ENCODE results near the gene PDGFRA. TPM values are rescaled to one million over a fixed set of nuclear protein-coding genes. Genes with fewer than 3 reads are reported as not detected.

The PDGFRA gene
- total RNA-seq: 0.28 and 0.54 TPM in 2 replicates

DNA sequence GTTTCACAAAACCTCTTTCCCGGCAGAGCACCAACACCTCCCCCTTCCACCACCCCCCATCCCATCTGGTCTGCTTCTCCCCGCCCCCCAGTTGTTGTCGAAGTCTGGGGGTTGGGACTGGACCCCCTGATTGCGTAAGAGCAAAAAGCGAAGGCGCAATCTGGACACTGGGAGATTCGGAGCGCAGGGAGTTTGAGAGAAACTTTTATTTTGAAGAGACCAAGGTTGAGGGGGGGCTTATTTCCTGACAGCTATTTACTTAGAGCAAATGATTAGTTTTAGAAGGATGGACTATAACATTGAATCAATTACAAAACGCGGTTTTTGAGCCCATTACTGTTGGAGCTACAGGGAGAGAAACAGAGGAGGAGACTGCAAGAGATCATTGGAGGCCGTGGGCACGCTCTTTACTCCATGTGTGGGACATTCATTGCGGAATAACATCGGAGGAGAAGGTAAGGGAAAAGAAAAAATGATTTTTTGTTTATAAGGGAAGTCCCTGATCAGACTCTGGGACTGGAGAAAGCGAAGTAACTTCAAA lies at the start of gene PDGFRA:
Gene PDGFRA (plus strand): TSS at position 333 of the 541 bp plus-strand sequence. CDS start 29,476 bp downstream, outside the sequence.
- H3K4me1 Mint-ChIP-seq: peaks cover 27% of the 10 kb centered on the region
- peaks cover 82% of the 10 kb centered on the region for H3K27me3 Mint-ChIP-seq
- intact Hi-C loops (cut with micrococcal nuclease): no loop called here
- peak within 1 kb of the TSS; percentile 84 for H3K27ac Mint-ChIP-seq
- peaks cover 5% of the 10 kb centered on the region for H3K36me3 Mint-ChIP-seq (ENCODE audit: low read depth)
- H3K9me3 Mint-ChIP-seq: no peaks in the 10 kb centered on the region
- DNase-seq: no peak
- H3K4me3 Mint-ChIP-seq: peak within 1 kb of the TSS; percentile 45

DNA sequence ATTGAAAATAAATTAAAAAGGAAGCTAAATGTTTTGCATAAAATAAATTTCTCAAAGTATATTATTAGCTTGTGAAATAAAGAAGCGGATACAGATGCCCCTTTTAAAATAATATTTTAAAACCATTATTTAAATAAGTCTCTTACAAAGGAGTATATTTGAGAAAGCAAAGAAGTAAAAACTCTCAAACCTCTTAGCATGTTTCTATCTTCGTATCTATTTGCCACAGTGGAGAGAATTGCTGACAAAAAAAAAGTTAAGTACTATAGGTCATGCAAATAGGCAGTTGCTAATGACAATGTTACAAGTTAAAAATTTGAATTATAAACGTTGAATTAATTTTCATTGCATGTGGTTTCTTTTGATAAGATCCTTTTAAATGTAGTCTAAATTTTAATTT lies 44.5 kb upstream of the PDGFRA start:
- no peaks in the 10 kb centered on the region for H3K4me1 Mint-ChIP-seq
- intact Hi-C loops (cut with micrococcal nuclease): no loop called here
- H3K27ac Mint-ChIP-seq: no peak overlapping the region
- no peaks in the 10 kb centered on the region for H3K27me3 Mint-ChIP-seq
- DNase-seq: no peak
- no peaks in the 10 kb centered on the region for H3K36me3 Mint-ChIP-seq (ENCODE audit: low read depth)
- no peak overlapping the region for H3K4me3 Mint-ChIP-seq
- no peaks in the 10 kb centered on the region for H3K9me3 Mint-ChIP-seq

DNA sequence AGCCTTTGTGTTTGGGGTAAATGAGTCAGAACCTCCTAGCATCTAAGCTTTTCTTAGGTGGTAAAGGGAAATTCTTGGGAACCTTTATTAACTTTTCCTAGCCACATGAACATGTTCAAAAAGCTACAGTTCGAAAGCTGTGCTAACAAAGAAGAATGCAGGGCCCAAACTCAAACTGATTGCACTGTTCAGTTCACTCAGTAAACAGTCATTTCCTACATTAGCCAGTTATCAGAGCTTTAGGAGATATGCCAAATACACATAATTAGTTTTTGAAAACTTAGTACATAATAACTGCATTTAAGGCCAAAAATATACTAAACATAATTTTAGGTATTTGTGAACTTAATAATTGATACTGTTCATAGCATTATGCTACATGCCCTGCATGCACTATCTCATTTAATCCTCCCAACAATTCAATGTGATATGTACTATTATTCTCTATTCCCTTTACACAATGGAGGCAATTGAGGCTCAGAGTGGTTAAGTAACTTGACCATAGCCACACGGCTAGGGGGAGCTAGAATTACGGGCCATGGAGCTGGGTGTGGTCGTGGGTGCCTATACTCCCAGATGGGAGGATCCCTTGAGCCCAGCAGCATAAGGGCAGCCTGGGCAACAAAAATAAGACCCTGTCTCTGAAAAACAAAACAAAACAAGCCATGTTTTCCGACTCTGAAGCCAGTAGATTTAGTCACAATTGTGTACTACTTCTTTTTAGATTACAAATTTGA lies 43.9 kb upstream of the PDGFRA start:
- Mint-ChIP-seq H3K27ac (no peak overlapping the region), H3K4me1 (no peaks in the 10 kb centered on the region), H3K4me3 (no peak overlapping the region), H3K36me3 (ENCODE audit: low read depth) (no peaks in the 10 kb centered on the region), H3K9me3 (no peaks in the 10 kb centered on the region), H3K27me3 (no peaks in the 10 kb centered on the region)
- intact Hi-C loops (cut with micrococcal nuclease): no loop called here
- no peak for DNase-seq

DNA sequence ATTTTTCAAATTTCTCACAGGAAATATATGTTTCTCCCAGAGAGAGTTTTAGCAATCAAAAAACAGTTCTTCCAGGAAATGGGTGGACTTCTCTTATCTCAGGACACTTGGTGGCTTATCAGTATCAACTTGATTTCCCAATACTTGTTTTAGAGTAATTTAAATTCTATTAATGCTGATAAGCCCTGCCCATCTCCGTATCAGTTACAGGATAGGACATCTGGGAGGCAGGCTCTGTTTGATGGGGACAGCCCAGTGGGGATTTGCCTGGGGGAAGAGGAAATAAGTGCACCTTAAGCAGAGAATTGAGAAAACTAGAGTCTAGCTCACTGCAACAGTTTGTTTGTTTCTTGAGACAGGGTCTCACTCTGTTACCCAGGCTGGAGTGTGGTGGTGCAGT lies 43.2 kb upstream of the PDGFRA start:
- Mint-ChIP-seq H3K27me3 (no peaks in the 10 kb centered on the region), H3K27ac (no peak overlapping the region), H3K4me3 (no peak overlapping the region), H3K4me1 (no peaks in the 10 kb centered on the region), H3K36me3 (ENCODE audit: low read depth) (no peaks in the 10 kb centered on the region), H3K9me3 (no peaks in the 10 kb centered on the region)
- intact Hi-C loops (cut with micrococcal nuclease): no loop called here
- no peak for DNase-seq

DNA sequence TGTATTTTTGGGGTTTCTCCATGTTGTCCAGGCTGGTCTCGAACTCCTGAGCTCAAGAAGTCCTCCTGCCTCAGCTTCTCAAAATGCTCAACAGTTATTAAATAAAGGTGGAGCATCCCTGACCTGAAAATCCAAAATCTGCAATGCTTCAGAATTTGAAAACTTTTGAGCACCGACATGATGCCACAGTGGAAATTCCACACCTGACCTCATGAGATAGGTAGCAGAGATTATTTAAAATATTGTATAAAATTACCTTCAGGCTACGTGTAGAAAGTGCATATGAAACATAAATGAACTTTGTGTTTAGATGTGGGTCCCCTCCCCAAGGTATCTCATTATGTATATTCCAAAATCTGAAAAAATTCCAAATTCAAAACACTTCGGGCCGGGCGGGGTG lies 42.7 kb upstream of the PDGFRA start:
- H3K4me1 Mint-ChIP-seq: no peaks in the 10 kb centered on the region
- H3K36me3 Mint-ChIP-seq (ENCODE audit: low read depth): no peaks in the 10 kb centered on the region
- H3K27me3 Mint-ChIP-seq: no peaks in the 10 kb centered on the region
- intact Hi-C loops (cut with micrococcal nuclease): no loop called here
- H3K4me3 Mint-ChIP-seq: no peak overlapping the region
- DNase-seq: no peak
- H3K27ac Mint-ChIP-seq: no peak overlapping the region
- H3K9me3 Mint-ChIP-seq: no peaks in the 10 kb centered on the region

GRCh38 chr4:54187148-54187547 lies 41.9 kb upstream of the PDGFRA start:
- Mint-ChIP-seq H3K4me1 (no peaks in the 10 kb centered on the region), H3K4me3 (no peak overlapping the region), H3K9me3 (no peaks in the 10 kb centered on the region), H3K27me3 (no peaks in the 10 kb centered on the region), H3K36me3 (ENCODE audit: low read depth) (no peaks in the 10 kb centered on the region), H3K27ac (no peak overlapping the region)
- no peak for DNase-seq
- intact Hi-C loops (cut with micrococcal nuclease): no loop called here

DNA sequence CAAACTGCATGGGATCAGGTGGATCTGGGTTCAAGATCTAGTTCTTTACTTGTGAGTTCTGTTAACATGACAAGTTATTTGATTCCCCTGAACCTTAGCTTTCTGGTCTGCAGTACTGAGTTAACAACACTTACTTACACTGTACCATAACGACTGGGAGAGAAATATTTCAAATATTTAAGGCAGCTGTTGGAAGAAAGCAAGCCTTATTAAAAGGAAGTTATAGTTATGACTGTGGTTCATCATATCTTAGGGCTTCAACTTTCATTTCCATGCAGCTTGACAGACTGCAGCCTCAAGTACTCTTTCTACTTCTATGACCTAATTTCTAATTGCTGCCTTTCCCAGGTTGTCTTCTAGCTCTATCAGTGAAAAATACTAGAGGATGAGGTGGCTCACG lies 40.0 kb upstream of the PDGFRA start:
- Mint-ChIP-seq H3K4me1 (no peaks in the 10 kb centered on the region), H3K27ac (no peak overlapping the region), H3K36me3 (ENCODE audit: low read depth) (no peaks in the 10 kb centered on the region), H3K27me3 (no peaks in the 10 kb centered on the region), H3K4me3 (no peak overlapping the region), H3K9me3 (no peaks in the 10 kb centered on the region)
- intact Hi-C loops (cut with micrococcal nuclease): no loop called here
- DNase-seq: no peak

- Mint-ChIP-seq H3K4me3 (no peak overlapping the region), H3K9me3 (no peaks in the 10 kb centered on the region), H3K36me3 (ENCODE audit: low read depth) (no peaks in the 10 kb centered on the region), H3K27me3 (no peaks in the 10 kb centered on the region), H3K4me1 (no peaks in the 10 kb centered on the region), H3K27ac (no peak overlapping the region)
- intact Hi-C loops (cut with micrococcal nuclease): no loop called here
- no peak for DNase-seq
These were observed 36.3 kb upstream of the PDGFRA start for GRCh38 chr4:54192811-54193210.

GRCh38 chr4:54197926-54198325 lies 31.2 kb upstream of the PDGFRA start:
- no peaks in the 10 kb centered on the region for H3K4me1 Mint-ChIP-seq
- intact Hi-C loops (cut with micrococcal nuclease): no loop called here
- H3K4me3 Mint-ChIP-seq: no peak overlapping the region
- H3K36me3 Mint-ChIP-seq (ENCODE audit: low read depth): no peaks in the 10 kb centered on the region
- no peaks in the 10 kb centered on the region for H3K9me3 Mint-ChIP-seq
- no peaks in the 10 kb centered on the region for H3K27me3 Mint-ChIP-seq
- no peak overlapping the region for H3K27ac Mint-ChIP-seq
- DNase-seq: no peak

DNA sequence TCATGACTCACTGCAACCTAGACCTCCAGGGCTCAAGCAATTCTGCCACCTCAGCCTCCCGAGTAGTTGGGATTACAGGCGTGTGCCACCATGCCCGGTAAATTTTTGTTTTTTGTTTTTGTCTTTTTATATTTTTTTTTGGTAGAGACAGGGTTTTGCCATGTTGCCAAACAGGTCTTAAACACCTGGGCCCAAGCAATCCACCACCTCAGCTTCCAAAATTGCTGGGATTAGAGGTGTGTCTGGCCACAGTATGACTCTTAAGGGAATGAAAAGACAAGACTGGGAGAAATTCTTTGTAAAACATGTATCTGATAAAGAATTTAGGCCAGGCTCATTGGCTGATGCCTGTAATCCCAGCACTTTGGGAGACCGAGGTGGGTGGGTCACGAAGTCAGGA lies 29.2 kb upstream of the PDGFRA start:
- Mint-ChIP-seq H3K4me3 (no peak overlapping the region), H3K9me3 (no peaks in the 10 kb centered on the region)

GRCh38 chr4:54209617-54210016 lies 19.5 kb upstream of the PDGFRA start:
- no peaks in the 10 kb centered on the region for H3K4me1 Mint-ChIP-seq
- DNase-seq: no peak
- no peaks in the 10 kb centered on the region for H3K36me3 Mint-ChIP-seq (ENCODE audit: low read depth)
- H3K27ac Mint-ChIP-seq: no peak overlapping the region
- intact Hi-C loops (cut with micrococcal nuclease): no loop called here
- H3K9me3 Mint-ChIP-seq: peaks cover 3% of the 10 kb centered on the region
- H3K27me3 Mint-ChIP-seq: no peaks in the 10 kb centered on the region
- no peak overlapping the region for H3K4me3 Mint-ChIP-seq

More for the DNA sequence above, 29.2 kb upstream of the PDGFRA start:
- Mint-ChIP-seq H3K27ac (no peak overlapping the region), H3K4me1 (no peaks in the 10 kb centered on the region), H3K36me3 (ENCODE audit: low read depth) (no peaks in the 10 kb centered on the region), H3K27me3 (no peaks in the 10 kb centered on the region)
- intact Hi-C loops (cut with micrococcal nuclease): no loop called here
- DNase-seq: no peak

GRCh38 chr4:54213001-54213400 lies 16.1 kb upstream of the PDGFRA start:
- Mint-ChIP-seq H3K9me3 (peaks cover 3% of the 10 kb centered on the region), H3K36me3 (ENCODE audit: low read depth) (no peaks in the 10 kb centered on the region), H3K27me3 (peaks cover 8% of the 10 kb centered on the region), H3K4me1 (peaks cover 4% of the 10 kb centered on the region), H3K4me3 (no peak overlapping the region), H3K27ac (no peak overlapping the region)
- DNase-seq: no peak
- intact Hi-C loops (cut with micrococcal nuclease): no loop called here

DNA sequence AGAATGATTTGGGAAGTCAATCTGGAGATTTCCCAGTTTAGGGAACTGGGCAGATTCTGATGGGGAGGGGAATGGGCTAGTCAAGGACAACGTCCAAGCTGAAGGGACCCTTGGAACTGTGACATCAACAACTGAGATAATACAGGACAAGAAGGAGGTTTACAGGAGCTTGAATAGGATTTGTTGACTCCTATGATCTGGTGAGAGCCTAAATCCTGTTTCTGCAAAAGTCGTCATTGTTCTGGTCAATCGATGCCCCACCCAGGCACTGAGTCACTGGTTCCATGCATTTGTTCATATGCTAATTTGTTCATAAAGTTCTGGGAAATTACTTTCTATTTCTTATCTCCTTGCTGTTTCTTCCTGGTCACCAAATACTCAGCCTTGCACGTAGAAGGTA lies 15.3 kb upstream of the PDGFRA start:
- Mint-ChIP-seq H3K4me1 (peaks cover 4% of the 10 kb centered on the region), H3K9me3 (peaks cover 3% of the 10 kb centered on the region), H3K36me3 (ENCODE audit: low read depth) (no peaks in the 10 kb centered on the region), H3K27me3 (peaks cover 12% of the 10 kb centered on the region), H3K4me3 (no peak overlapping the region), H3K27ac (no peak overlapping the region)
- no peak for DNase-seq
- intact Hi-C loops (cut with micrococcal nuclease): no loop called here

- no peaks in the 10 kb centered on the region for H3K36me3 Mint-ChIP-seq (ENCODE audit: low read depth)
- peaks cover 4% of the 10 kb centered on the region for H3K4me1 Mint-ChIP-seq
- DNase-seq: no peak
- no peak overlapping the region for H3K27ac Mint-ChIP-seq
- peaks cover 14% of the 10 kb centered on the region for H3K27me3 Mint-ChIP-seq
- H3K9me3 Mint-ChIP-seq: no peaks in the 10 kb centered on the region
- intact Hi-C loops (cut with micrococcal nuclease): loop anchor here (5.0 kb wide), 1 partner anchor 1018 kb away; no protein-coding TSS in a partner anchor
- no peak overlapping the region for H3K4me3 Mint-ChIP-seq
These were observed 13.6 kb upstream of the PDGFRA start for GRCh38 chr4:54215379-54216077.

All from activated CD4-positive, alpha-beta T cell treated with anti-CD3 and anti-CD28 coated beads, Interleukin-2, amount 10 ng/mL, durations not matched to agents 24 days and 14 days (primary cell).